B cell (primary cell): ENCODE results near the gene TMEM233. TPM values are rescaled to one million over a fixed set of nuclear protein-coding genes. Genes with fewer than 3 reads are reported as not detected.

Experiments
- ATAC-seq: fragments of 200-7000 bp; cut with Tn5 transposase; one replicate; pipeline ENCODE4 v1.10.0; 2021; ENCODE audit warnings: low read depth, mild to moderate bottlenecking, moderate number of reproducible peaks, moderate library complexity
- CTCF ChIA-PET: fragments of 350-600 bp; sonication (Branson Sonifier 250); formaldehyde crosslinking; loops from one replicate; lab custom pipeline; 2021; ENCODE audit warnings: antibody characterized with exemption, inconsistent platforms; lab: Charles Lee
- POLR2A ChIA-PET: fragments of 350-600 bp; sonication (Branson Sonifier 250); formaldehyde crosslinking; loops from one replicate; lab custom pipeline; 2021; ENCODE audit warnings: antibody characterized with exemption; lab: Charles Lee
- DNase-seq: peaks from one replicate; pipeline ENCODE4 v3.0.0; 2013
- H2AFZ ChIP-seq: 2 replicates; pipeline ENCODE4 v1.6.1; 2012; ENCODE audit warnings: mild to moderate bottlenecking, low read depth, low read length; ENCODE audit not compliant: insufficient read depth, poor library complexity, severe bottlenecking
- H3K27ac ChIP-seq, 2 donors: 1 replicate in 1 of 2; 2 replicates in 1 of 2; pipeline ENCODE4 v1.5.1; 2012 to 2013; ENCODE audit warnings: low read length in 2 of 2, mild to moderate bottlenecking in 2 of 2, moderate library complexity in 1 of 2
- H3K27me3 ChIP-seq, 4 experiments: fragments of 200-600 bp in 1 of 4; sonication (generic) in 1 of 4; replicated peaks in 1 of 4; 1 replicate in 2 of 4; 2 replicates in 2 of 4; pipeline versions ENCODE4 v1.6.1 to v1.7.0; 2013 to 2016; ENCODE audit warnings: low read length in 3 of 4, mild to moderate bottlenecking in 2 of 4, mixed read lengths in 1 of 4, moderate library complexity in 1 of 4; ENCODE audit not compliant: insufficient read depth in 4 of 4, control insufficient read depth in 3 of 4; ENCODE audit errors: control extremely low read depth in 1 of 4
- H3K36me3 ChIP-seq, 2 experiments: replicated peaks in 1 of 2; 1 replicate in 1 of 2; 2 replicates in 1 of 2; pipeline versions ENCODE4 v1.6.1 to v1.7.1; 2013; ENCODE audit warnings: low read length in 1 of 2; ENCODE audit not compliant: insufficient read depth in 2 of 2, control insufficient read depth in 1 of 2; ENCODE audit errors: control extremely low read depth in 1 of 2, extremely low read depth in 1 of 2
- H3K4me1 ChIP-seq, 2 donors: fragments of 200-600 bp in 1 of 2; sonication (generic) in 1 of 2; 1 replicate in 1 of 2; 2 replicates in 1 of 2; pipeline versions ENCODE4 v1.5.1 to v1.6.1; 2013 to 2017; ENCODE audit warnings: low read length in 2 of 2; ENCODE audit not compliant: control insufficient read depth in 2 of 2, insufficient read depth in 2 of 2
- H3K4me2 ChIP-seq: replicated peaks from 2 replicates; pipeline ENCODE3; 2012; ENCODE audit warnings: mild to moderate bottlenecking, low read depth, low read length; ENCODE audit not compliant: poor library complexity, severe bottlenecking
- H3K4me3 ChIP-seq, 5 experiments: fragments of 200-600 bp in 1 of 5; sonication (generic) in 1 of 5; 1 replicate in 3 of 5; 2 replicates in 2 of 5; pipeline versions ENCODE4 v1.5.1 to v1.7.0; 2011 to 2016; ENCODE audit warnings: low read length in 4 of 5, mild to moderate bottlenecking in 4 of 5, low read depth in 2 of 5, control low read depth in 1 of 5, moderate library complexity in 1 of 5; ENCODE audit not compliant: insufficient read depth in 1 of 5; ENCODE audit errors: control extremely low read depth in 1 of 5, extremely low read depth in 1 of 5
- H3K79me2 ChIP-seq: fragments of 200-600 bp; sonication (generic); one replicate; pipeline ENCODE4 v1.6.0; 2016; ENCODE audit warnings: low read length; ENCODE audit not compliant: control insufficient read depth, insufficient read depth
- H3K9ac ChIP-seq: fragments of 200-600 bp; sonication (generic); 2 replicates; pipeline ENCODE4 v1.6.1; 2017; ENCODE audit warnings: mild to moderate bottlenecking, low read length, moderate library complexity
- H3K9me3 ChIP-seq, 3 donors: one replicate each; pipeline versions ENCODE4 v1.6.1 to v1.7.1; 2013; ENCODE audit warnings: low read length in 2 of 3; ENCODE audit not compliant: control insufficient read depth in 2 of 3, insufficient read depth in 1 of 3; ENCODE audit errors: control extremely low read depth in 1 of 3
- H4K20me1 ChIP-seq: 2 replicates; pipeline ENCODE4 v1.6.0; 2012; ENCODE audit warnings: mild to moderate bottlenecking, low read length; ENCODE audit not compliant: insufficient read depth, control insufficient read depth, poor library complexity, severe bottlenecking
- H3K27ac Mint-ChIP-seq: one replicate; pipeline ENCODE4 v1.8.0; 2021; ENCODE audit warnings: mixed read lengths
- H3K27me3 Mint-ChIP-seq: one replicate; pipeline ENCODE4 v1.8.0; 2021; ENCODE audit warnings: mixed read lengths
- H3K4me1 Mint-ChIP-seq: one replicate; pipeline ENCODE4 v1.8.0; 2021; ENCODE audit warnings: mixed read lengths
- H3K4me3 Mint-ChIP-seq: one replicate; pipeline ENCODE4 v1.8.0; 2021; ENCODE audit warnings: mixed read lengths
- H3K9me3 Mint-ChIP-seq: one replicate; pipeline ENCODE4 v1.8.0; 2022; ENCODE audit warnings: mixed read lengths; ENCODE audit not compliant: insufficient read depth
- CTCF ChIP-seq: fragments of 200-600 bp; IDR thresholded peaks from one replicate; pipeline ENCODE4 v1.8.0; 2022; ENCODE audit warnings: antibody characterized with exemption, mild to moderate bottlenecking
- EZH2 ChIP-seq: IDR thresholded peaks from 2 replicates; pipeline ENCODE4 v1.6.1; 2012; ENCODE audit warnings: borderline replicate concordance, low read depth, mild to moderate bottlenecking, moderate library complexity, low read length; ENCODE audit not compliant: insufficient read depth, poor library complexity, severe bottlenecking
- WGBS: methylation state at CpG from one replicate; pipeline ENCODE4 v1.1.5; 2013; ENCODE audit warnings: missing lambda C conversion rate; ENCODE audit not compliant: insufficient coverage; 5-methylcytosine and 5-hydroxymethylcytosine counted together
- intact Hi-C: fragments of 100-400 bp; cut with micrococcal nuclease; formaldehyde crosslinking; loops from one replicate; pipeline ENCODE4 v1.10.0; 2022
- polyA plus RNA-seq: library from polyadenylated mRNA; depleted of rRNA; stranded (reverse); fragments of >200 nt; gene quantifications from 2 replicates; pipeline ENCODE4 v1.2.3, GENCODE V29; 2012
- total RNA-seq, 2 donors: library from RNA; stranded (reverse); fragments of 120-200 nt in 1 of 2; gene quantifications; 1 replicate in 1 of 2; 2 replicates in 1 of 2; pipeline versions ENCODE4 v1.2.3 to v1.2.4, GENCODE V29; 2013 to 2022

The TMEM233 gene
- total and polyA plus RNA-seq, 2 donors (not counting 1 experiment from before 2014, with no cell fraction given), result not detected

GRCh38 chr12:119570771-119571170, 22.8 kb upstream of the TMEM233 start:
- 72% methylated on average over 4 of the region's 6 CpGs for WGBS
- DNase-seq (no peak), ATAC-seq (no peak)
- Histone ChIP-seq H3K36me3 (no peaks in the 10 kb centered on the region), H4K20me1 (no peaks in the 10 kb centered on the region), H3K9ac (no peak overlapping the region), H3K4me1 (no peaks in the 10 kb centered on the region), H3K4me2 (no peak overlapping the region), H3K27ac (no peak overlapping the region), H3K27me3 (no peaks in the 10 kb centered on the region), H3K4me3 (no peak overlapping the region), H3K9me3 (no peaks in the 10 kb centered on the region), H3K79me2 (no peaks in the 10 kb centered on the region), H2AFZ (no peak overlapping the region)
- Mint-ChIP-seq H3K4me1 (no peaks in the 10 kb centered on the region), H3K4me3 (no peak overlapping the region), H3K27me3 (peaks cover 22% of the 10 kb centered on the region), H3K27ac (no peak overlapping the region), H3K9me3 (peaks cover 4% of the 10 kb centered on the region)
- CTCF ChIA-PET, result interaction anchor here (1.5 kb wide), 1 partner anchor 7 kb away, joined by 3 read pairs; no protein-coding TSS in a partner anchor
- POLR2A ChIA-PET, result no interaction called here
- intact Hi-C loops, result no loop called here
- TF ChIP-seq EZH2 (no peak), CTCF (no peak)

DNA sequence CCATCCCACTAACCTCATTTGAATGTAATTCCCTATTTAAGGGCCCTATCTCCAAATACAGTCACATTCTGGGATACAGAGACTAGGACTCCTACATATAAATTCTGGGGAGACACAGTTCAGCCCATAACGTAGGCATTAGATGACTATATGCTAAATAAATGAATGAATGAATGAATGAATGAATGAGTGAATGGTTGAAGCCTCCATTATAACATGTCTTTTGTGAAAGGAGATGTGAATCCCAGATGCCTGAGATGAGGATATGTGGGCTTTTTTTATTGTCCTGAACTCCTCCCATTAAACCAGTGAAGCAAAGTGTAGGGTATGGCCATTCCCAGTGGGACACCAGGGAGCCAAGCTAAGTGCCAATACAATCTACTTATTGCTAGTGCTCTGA, 20.5 kb upstream of the TMEM233 start:
- no peak overlapping the region for H3K4me2 ChIP-seq
- H3K9ac ChIP-seq, result no peak overlapping the region
- DNase-seq (no peak), ATAC-seq (no peak)
- no peak overlapping the region for H2AFZ ChIP-seq
- TF ChIP-seq CTCF (no peak), EZH2 (no peak)
- Mint-ChIP-seq H3K27me3 (peaks cover 20% of the 10 kb centered on the region), H3K27ac (no peak overlapping the region), H3K4me1 (no peaks in the 10 kb centered on the region), H3K9me3 (peaks cover 4% of the 10 kb centered on the region), H3K4me3 (no peak overlapping the region)
- no peaks in the 10 kb centered on the region for H3K4me1 ChIP-seq
- ChIA-PET POLR2A (no interaction called here), CTCF (no interaction called here)
- H3K4me3 ChIP-seq, result no peak overlapping the region
- WGBS, result 100% methylated on average over 1 of the region's 1 CpG
- no peaks in the 10 kb centered on the region for H3K36me3 ChIP-seq
- H4K20me1 ChIP-seq, result no peaks in the 10 kb centered on the region
- H3K79me2 ChIP-seq, result no peaks in the 10 kb centered on the region
- peaks cover 0 to 4% (median 0%) of the 10 kb centered on the region in 4 experiments for H3K27me3 ChIP-seq
- no peak overlapping the region for H3K27ac ChIP-seq
- no peaks in the 10 kb centered on the region for H3K9me3 ChIP-seq
- intact Hi-C loops, result no loop called here
